Stimulated activated CD4-positive, alpha-beta T cell treated with anti-CD3 and anti-CD28 coated beads, Interleukin-12 subunit alpha, Interleukin-12 subunit beta, amount 100 ng/mL, for 48 hours (primary cell): ENCODE results near the gene TNPO2.
A peak's percentile ranks its signal among the peaks of the same experiment; 100 is the strongest.

Source experiments
- DNase-seq, 3 donors: peaks; one replicate each; pipeline ENCODE4 v3.0.0-alpha.2; 2020; ENCODE audit warnings: low read depth in 2 of 3, low spot score in 1 of 3

The TNPO2 gene

GRCh38 chr19:12723641-12724426 lies at the start of gene TNPO2:
TSS of gene TNPO2 (minus strand) at chr19:12723932. CDS start at chr19:12720977, 2,955 bp downstream.
- peak; percentile 64 to 71 (median 65) for DNase-seq

GRCh38 chr19:12772323-12772722 lies 48.6 kb upstream of the TNPO2 start:
- no peak for DNase-seq

- DNase-seq = no peak
These were observed 47.2 kb upstream of the TNPO2 start for GRCh38 chr19:12770922-12771321.

GRCh38 chr19:12769689-12770088 lies 46.0 kb upstream of the TNPO2 start:
- peak in 2 of 3 donors; percentile 43 to 64 for DNase-seq

GRCh38 chr19:12767666-12768065 lies 43.9 kb upstream of the TNPO2 start:
- no peak for DNase-seq

GRCh38 chr19:12767150-12767549 lies 43.4 kb upstream of the TNPO2 start:
- DNase-seq = no peak

GRCh38 chr19:12766051-12766521 lies 42.4 kb upstream of the TNPO2 start:
- peak in 2 of 3 donors; percentile 56 to 81 for DNase-seq

- DNase-seq = no peak
These were observed 41.0 kb upstream of the TNPO2 start for GRCh38 chr19:12764698-12765097.

- DNase-seq = no peak
These were observed 39.4 kb upstream of the TNPO2 start for GRCh38 chr19:12763100-12763499.

GRCh38 chr19:12759686-12760085 lies 36.0 kb upstream of the TNPO2 start:
- no peak for DNase-seq

- peak in 2 of 3 donors; percentile 57 to 63 for DNase-seq
These were observed 34.0 kb upstream of the TNPO2 start for GRCh38 chr19:12757544-12758274.

- no peak for DNase-seq
These were observed 32.6 kb upstream of the TNPO2 start for GRCh38 chr19:12756150-12756883.

GRCh38 chr19:12754465-12755196 lies 30.9 kb upstream of the TNPO2 start:
- DNase-seq = no peak

- DNase-seq = no peak
These were observed 28.5 kb upstream of the TNPO2 start for GRCh38 chr19:12752056-12752781.

GRCh38 chr19:12751635-12752034 lies 27.9 kb upstream of the TNPO2 start, which contains the start of gene BEST2:
TSS of gene BEST2 (plus strand) at chr19:12751791. CDS start at chr19:12752593, 802 bp downstream.
- no peak for DNase-seq

GRCh38 chr19:12750851-12751250 lies 27.1 kb upstream of the TNPO2 start:
- DNase-seq = no peak

- no peak for DNase-seq
These were observed 26.3 kb upstream of the TNPO2 start for GRCh38 chr19:12749938-12750521.

- DNase-seq = no peak
These were observed 24.8 kb upstream of the TNPO2 start for GRCh38 chr19:12748489-12748888.

- no peak for DNase-seq
These were observed 21.6 kb upstream of the TNPO2 start for GRCh38 chr19:12745166-12745897.
